ENCODE results near the gene SAA4. TPM values are rescaled to one million over a fixed set of nuclear protein-coding genes. Genes with fewer than 3 reads are reported as not detected.
"Not testable (repeated sequence)": the region's sequence is repeated elsewhere in the genome, so short reads cannot be mapped to it uniquely, and the experiment has no call there.

Gene SAA4
- total RNA-seq, 2 donors from 2014 or later: not detected

DNA sequence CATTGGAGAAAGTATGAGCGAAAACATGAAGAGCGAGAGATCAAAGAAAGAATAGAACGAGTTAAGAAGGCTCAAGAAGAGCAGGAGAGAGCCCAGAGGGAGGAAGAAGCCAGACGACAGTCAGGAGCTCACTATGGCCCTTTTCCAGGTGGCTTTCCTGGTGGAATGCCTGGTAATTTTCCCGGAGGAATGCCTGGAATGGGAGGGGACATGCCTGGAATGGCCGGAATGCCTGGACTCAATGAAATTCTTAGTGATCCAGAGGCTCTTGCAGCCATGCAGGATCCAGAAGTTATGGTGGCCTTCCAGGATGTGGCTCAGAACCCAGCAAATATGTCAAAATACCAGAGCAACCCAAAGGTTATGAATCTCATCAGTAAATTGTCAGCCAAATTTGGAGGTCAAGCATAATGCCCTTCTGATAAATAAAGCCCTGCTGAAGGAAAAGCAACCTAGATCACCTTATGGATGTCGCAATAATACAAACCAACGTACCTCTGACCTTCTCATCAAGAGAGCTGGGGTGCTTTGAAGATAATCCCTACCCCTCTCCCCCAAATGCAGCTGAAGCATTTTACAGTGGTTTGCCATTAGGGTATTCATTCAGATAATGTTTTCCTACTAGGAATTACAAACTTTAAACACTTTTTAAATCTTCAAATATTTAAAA lies 26.2 kb upstream of the SAA4 start:
- not testable (repeated sequence) for H3K4me3 Mint-ChIP-seq; DNase-seq; H3K27ac Mint-ChIP-seq; ATAC-seq (replicated peaks in 1 of 2); H3K36me3 Mint-ChIP-seq (ENCODE audit: insufficient read depth in 2 of 2); H3K4me1 Mint-ChIP-seq (ENCODE audit: low read depth); H3K27me3 Mint-ChIP-seq (ENCODE audit: low read depth); H3K9me3 Mint-ChIP-seq

DNA sequence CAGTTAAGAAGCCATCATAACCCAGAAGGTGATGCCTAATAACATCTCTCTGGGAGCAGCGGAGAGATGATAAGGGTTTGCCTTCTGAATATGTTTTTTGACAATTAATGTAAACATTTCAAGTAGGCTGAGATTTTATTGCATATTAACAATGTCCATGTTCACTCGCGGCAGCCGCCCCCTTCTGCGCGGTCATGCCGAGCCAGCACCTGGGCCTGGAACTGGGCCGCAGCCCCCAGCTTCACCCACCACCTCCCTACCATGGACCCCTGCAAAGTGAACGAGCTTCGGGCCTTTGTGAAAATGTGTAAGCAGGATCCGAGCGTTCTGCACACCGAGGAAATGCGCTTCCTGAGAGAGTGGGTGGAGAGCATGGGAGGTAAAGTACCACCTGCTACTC lies 25.1 kb upstream of the SAA4 start:
- Mint-ChIP-seq H3K27me3 (ENCODE audit: low read depth) (peaks cover 9% of the 10 kb centered on the region), H3K27ac (no peak overlapping the region), H3K9me3 (no peaks in the 10 kb centered on the region), H3K36me3 (ENCODE audit: insufficient read depth in 2 of 2) (no peaks in the 10 kb centered on the region), H3K4me1 (ENCODE audit: low read depth) (no peaks in the 10 kb centered on the region), H3K4me3 (no peak overlapping the region)
- ATAC-seq (replicated peaks in 1 of 2): no peak
- no peak for DNase-seq

DNA sequence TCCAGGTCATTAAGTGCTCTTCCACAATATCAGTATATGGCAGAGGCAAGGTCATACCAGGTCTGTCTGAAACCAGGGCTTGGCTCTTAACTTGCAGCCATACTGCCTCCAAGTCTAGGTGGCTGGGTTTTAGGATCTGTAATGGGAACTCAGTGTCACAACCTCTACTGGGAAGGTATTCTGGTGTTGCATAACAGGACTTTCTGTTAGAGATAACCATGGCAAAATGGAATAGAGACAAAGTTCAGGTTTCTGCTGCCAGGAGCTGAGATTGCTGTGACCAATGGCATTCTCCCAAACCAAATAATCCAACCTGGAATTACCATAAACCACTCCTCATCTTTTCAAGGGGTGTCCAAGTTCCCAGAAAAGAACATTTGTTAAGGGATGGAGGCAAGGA lies 22.7 kb upstream of the SAA4 start:
- no peaks in the 10 kb centered on the region for H3K36me3 Mint-ChIP-seq (ENCODE audit: insufficient read depth in 2 of 2)
- no peak for ATAC-seq (replicated peaks in 1 of 2)

DNA sequence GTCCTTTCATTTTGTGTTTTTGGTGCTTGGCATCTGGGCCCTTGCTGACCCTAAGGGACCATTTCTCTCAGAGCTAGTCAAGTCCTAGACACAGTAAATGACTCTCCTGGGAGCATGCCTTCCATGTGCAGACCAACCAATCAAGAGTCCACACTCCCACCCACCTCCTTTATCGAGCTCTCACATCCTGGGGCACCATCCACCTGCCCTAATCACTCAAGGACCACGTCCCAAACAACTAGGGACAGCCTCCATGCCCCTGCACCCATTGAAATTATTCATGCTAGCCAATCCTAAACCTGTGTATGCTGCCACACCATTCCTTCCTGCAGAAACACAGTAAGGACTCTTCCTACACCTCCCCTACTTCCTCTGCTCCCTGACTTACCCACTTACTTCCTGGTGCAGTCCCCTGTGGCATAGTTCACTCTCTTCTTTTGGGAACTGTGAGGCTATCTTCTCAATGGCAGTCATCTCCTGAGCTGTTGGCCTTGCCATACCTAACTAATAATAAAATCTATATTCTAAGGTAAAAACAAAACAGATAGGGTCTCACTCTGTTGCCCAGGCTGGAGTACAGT lies 18.3 kb upstream of the SAA4 start:
- Mint-ChIP-seq H3K36me3 (ENCODE audit: insufficient read depth in 2 of 2) (no peaks in the 10 kb centered on the region), H3K4me1 (ENCODE audit: low read depth) (no peaks in the 10 kb centered on the region), H3K4me3 (peak overlapping the region in 1 of 2 donors; percentile 47), H3K27ac (no peak overlapping the region), H3K27me3 (ENCODE audit: low read depth) (peaks cover 8% of the 10 kb centered on the region), H3K9me3 (no peaks in the 10 kb centered on the region)
- DNase-seq (no peak), ATAC-seq (replicated peaks in 1 of 2) (no peak)

More for the DNA sequence above, 22.7 kb upstream of the SAA4 start:
- no peaks in the 10 kb centered on the region for H3K9me3 Mint-ChIP-seq
- H3K27me3 Mint-ChIP-seq (ENCODE audit: low read depth): peaks cover 10% of the 10 kb centered on the region
- DNase-seq: no peak
- no peaks in the 10 kb centered on the region for H3K4me1 Mint-ChIP-seq (ENCODE audit: low read depth)
- no peak overlapping the region for H3K27ac Mint-ChIP-seq
- H3K4me3 Mint-ChIP-seq: no peak overlapping the region

DNA sequence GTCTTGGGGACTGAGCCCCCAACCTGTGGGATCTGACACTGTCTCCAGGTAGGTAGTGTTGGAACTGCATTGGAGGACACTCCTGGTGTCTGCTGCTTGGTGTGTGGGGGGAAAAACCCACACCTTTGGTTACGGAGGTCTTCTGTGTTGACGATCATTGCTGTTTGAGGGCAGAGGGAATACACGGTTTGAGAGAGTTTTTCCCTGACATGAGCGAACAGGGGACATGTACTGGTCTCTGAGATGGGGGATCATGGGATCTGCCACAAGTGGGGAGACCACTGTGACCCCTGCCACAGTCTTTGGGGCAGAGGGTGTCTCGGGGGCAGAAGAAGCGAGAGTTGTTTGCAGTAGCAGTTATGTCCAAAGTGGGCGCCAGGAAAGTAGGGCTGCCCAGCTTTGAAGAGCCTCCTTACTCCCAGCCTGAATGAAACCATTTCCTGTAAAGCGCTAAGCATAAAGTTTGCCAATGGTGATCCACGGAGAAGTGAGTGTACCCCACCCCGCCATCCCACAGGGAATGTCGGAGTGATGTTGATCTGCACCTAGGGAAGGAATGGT lies 17.3 kb upstream of the SAA4 start:
- ATAC-seq (replicated peaks in 1 of 2) (no peak), DNase-seq (no peak)
- H3K36me3 Mint-ChIP-seq (ENCODE audit: insufficient read depth in 2 of 2): no peaks in the 10 kb centered on the region
- H3K4me3 Mint-ChIP-seq: no peak overlapping the region
- no peak overlapping the region for H3K27ac Mint-ChIP-seq
- H3K4me1 Mint-ChIP-seq (ENCODE audit: low read depth): no peaks in the 10 kb centered on the region
- H3K9me3 Mint-ChIP-seq: no peaks in the 10 kb centered on the region
- H3K27me3 Mint-ChIP-seq (ENCODE audit: low read depth): peaks cover 8% of the 10 kb centered on the region

DNA sequence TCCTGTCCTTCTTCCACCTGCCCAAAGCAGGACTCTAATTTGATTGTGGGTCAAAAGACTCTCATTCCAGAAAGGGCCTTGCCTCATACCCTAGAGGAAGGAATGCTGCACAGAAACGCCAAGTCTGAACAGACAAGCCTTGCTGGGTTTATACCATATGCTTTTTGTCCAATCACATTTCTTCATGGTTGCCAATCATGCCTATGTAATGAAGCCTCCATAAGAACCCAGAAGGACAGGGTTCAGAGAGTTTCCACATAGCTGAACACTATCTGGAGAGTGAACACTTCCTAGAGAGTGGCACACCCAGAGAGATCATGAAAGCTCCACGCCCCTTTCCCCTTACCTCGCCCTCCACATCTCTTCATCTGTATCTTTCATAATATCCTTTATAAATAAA lies 16.6 kb upstream of the SAA4 start:
- no peak overlapping the region for H3K4me3 Mint-ChIP-seq
- DNase-seq: no peak
- H3K27me3 Mint-ChIP-seq (ENCODE audit: low read depth): peaks cover 8% of the 10 kb centered on the region
- no peaks in the 10 kb centered on the region for H3K4me1 Mint-ChIP-seq (ENCODE audit: low read depth)
- no peak for ATAC-seq (replicated peaks in 1 of 2)
- no peaks in the 10 kb centered on the region for H3K36me3 Mint-ChIP-seq (ENCODE audit: insufficient read depth in 2 of 2)
- H3K27ac Mint-ChIP-seq: no peak overlapping the region
- no peaks in the 10 kb centered on the region for H3K9me3 Mint-ChIP-seq

DNA sequence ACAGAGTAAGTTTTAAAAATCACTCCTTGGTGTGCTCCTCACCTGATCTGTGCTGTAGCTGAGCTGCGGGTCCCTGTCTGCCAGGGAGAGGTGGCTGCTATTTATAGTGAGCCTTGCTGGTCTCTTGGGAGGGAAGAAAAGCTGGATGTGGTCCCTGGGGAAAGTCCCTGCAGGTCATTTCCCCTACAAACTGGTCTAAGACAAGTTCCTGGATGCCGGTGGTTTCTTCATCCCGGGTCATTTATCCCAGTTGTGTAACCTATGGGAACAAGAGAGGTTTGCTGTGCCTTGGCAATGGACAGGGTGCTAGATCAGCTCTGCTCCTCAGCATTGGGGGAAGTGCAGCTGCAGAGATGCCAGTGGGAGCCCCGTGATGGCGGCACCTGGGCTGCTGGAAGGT lies 12.0 kb upstream of the SAA4 start, which contains the start of gene SAA2:
Gene SAA2, minus strand, starts transcription at position 108 of the 400 bp plus-strand sequence. CDS start 657 bp downstream, outside the sequence.
- no peak within 1 kb of the TSS for H3K27ac Mint-ChIP-seq

DNA sequence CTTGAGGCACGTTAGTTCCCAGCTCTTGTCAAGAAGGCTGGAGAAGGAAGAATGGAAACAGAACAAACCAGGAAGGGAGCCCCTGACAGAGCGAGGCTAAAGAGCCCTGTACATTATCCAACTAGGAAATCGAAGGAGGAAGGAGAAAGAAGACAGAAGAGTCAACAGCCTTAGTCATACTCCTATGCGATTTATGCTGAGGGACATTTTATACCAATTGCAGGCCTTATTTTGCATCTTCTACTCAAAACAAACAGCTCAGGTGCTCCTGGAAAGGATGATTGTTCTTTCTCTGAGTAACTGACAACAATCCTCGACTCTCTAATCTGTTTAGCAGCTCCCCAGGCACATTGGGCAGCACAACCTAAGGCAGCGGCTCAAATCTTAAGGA lies 10.6 kb upstream of the SAA4 start:
- H3K36me3 Mint-ChIP-seq (ENCODE audit: insufficient read depth in 2 of 2); H3K9me3 Mint-ChIP-seq; DNase-seq; H3K27me3 Mint-ChIP-seq (ENCODE audit: low read depth): not testable (repeated sequence)
- H3K27ac Mint-ChIP-seq: peak overlapping the region; percentile 87
- H3K4me1 Mint-ChIP-seq (ENCODE audit: low read depth): peaks cover 25% of the 10 kb centered on the region
- H3K4me3 Mint-ChIP-seq: peak overlapping the region; percentile 79 to 91
- peak; percentile 42 to 46 for ATAC-seq (replicated peaks in 1 of 2)

More for the DNA sequence above, 12.0 kb upstream of the SAA4 start, which contains the start of gene SAA2:
- Mint-ChIP-seq H3K27me3 (ENCODE audit: low read depth) (peaks cover 5% of the 10 kb centered on the region), H3K4me1 (ENCODE audit: low read depth) (peaks cover 25% of the 10 kb centered on the region), H3K9me3 (no peaks in the 10 kb centered on the region), H3K4me3 (no peak within 1 kb of the TSS), H3K36me3 (ENCODE audit: insufficient read depth in 2 of 2) (no peaks in the 10 kb centered on the region)
- ATAC-seq (replicated peaks in 1 of 2) (no peak), DNase-seq (no peak)

DNA sequence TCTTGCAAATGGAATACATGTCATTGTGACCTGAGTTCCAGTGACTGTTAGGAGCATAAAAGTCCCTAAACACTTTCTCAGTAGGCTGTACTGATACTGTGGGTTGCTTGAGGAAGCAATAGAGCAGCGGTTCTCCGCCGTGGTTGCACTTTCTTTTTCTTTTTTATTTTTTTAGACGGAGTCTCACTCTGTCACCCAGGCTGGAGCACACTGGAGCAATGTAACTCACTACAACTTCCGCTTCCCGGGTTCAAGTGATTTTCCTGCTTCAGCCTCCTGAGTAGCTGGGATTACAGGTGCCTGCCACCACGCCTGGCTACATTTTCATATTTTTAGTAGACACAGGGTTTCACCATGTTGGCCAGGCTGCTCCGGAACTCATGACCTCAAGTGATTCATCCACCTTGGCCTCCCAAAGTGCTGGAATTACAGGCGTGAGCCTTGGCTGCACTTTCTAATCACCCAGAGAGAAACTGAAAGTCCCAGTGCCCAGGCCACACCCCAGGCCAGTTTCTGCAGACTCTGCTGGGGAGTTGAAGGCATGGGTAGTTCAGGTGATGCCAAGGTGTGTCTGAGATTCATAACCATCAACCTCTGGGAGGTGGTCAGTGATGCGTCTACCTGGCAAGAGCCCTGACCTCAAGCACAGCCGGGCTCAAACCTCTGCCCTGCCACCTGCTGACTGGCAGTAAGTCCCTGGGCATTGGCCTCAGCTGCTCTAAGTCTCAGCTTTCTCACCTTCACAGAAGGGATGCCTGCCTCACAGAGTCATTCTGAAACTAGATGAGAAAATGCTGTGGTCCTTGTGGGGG lies 10.0 kb upstream of the SAA4 start:
- Mint-ChIP-seq H3K4me1 (ENCODE audit: low read depth) (peaks cover 25% of the 10 kb centered on the region), H3K27ac (peak overlapping the region; percentile 87), H3K4me3 (peak overlapping the region; percentile 79 to 91)
- H3K27me3 Mint-ChIP-seq (ENCODE audit: low read depth); H3K36me3 Mint-ChIP-seq (ENCODE audit: insufficient read depth in 2 of 2); H3K9me3 Mint-ChIP-seq: not testable (repeated sequence)
- peak; percentile 33 to 59 for DNase-seq
- peak; percentile 82 to 84 for ATAC-seq (replicated peaks in 1 of 2)

DNA sequence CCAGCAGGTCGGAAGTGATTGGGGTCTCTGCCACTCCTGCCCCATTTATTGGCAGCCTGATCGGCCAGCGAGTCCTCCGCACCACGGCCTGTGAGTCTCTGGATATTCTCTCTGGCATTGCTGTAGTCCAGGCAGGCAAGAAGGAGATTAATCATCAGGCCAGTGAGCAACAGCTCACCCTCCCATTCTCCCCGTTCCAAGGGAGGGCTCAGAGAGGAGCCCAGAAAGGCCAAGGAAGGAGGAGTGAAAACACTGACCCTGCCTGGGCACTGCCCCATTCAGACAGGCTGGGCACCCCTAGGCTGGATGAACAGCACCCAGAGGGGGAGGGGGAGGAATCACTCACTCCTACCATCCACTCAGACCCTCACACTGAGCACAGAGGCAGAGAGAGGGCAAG lies 8.8 kb upstream of the SAA4 start:
- no peak for ATAC-seq (replicated peaks in 1 of 2)
- Mint-ChIP-seq H3K27me3 (ENCODE audit: low read depth) (peaks cover 9% of the 10 kb centered on the region), H3K9me3 (no peaks in the 10 kb centered on the region), H3K36me3 (ENCODE audit: insufficient read depth in 2 of 2) (no peaks in the 10 kb centered on the region), H3K4me3 (no peak overlapping the region), H3K27ac (no peak overlapping the region), H3K4me1 (ENCODE audit: low read depth) (peaks cover 25% of the 10 kb centered on the region)
- DNase-seq: no peak

DNA sequence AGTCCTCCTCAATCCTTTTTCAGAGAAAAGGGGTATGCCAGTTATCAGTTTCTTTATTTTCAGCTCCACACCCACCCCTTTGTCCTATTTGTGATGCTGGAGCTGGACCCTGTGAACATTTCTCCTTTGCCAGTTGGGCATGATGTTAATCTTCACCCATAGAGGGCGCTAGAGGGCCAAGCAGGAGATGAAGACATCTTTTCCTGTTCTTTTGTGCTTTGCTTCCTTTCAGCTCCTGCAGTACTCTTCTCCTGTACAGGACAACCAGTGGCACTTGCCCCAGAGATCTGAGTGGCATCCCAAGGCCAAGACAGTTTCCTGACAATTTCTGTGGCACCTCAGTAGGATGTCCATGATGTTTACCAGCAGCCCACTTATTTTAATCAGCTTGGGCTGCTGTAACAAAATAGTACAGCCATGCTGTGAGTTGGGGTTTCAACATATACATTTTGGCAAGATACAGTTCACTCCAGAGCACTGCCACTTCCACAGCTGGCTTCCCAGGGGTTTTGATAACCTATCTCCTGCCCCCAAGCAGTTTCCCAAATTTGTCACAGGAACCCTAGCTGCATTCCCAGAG lies 7.3 kb upstream of the SAA4 start:
- Mint-ChIP-seq H3K9me3 (no peaks in the 10 kb centered on the region), H3K27ac (no peak overlapping the region), H3K36me3 (ENCODE audit: insufficient read depth in 2 of 2) (no peaks in the 10 kb centered on the region), H3K4me3 (no peak overlapping the region), H3K27me3 (ENCODE audit: low read depth) (peaks cover 22% of the 10 kb centered on the region), H3K4me1 (ENCODE audit: low read depth) (peaks cover 25% of the 10 kb centered on the region)
- no peak for ATAC-seq (replicated peaks in 1 of 2)
- peak; percentile 66 to 79 for DNase-seq

DNA sequence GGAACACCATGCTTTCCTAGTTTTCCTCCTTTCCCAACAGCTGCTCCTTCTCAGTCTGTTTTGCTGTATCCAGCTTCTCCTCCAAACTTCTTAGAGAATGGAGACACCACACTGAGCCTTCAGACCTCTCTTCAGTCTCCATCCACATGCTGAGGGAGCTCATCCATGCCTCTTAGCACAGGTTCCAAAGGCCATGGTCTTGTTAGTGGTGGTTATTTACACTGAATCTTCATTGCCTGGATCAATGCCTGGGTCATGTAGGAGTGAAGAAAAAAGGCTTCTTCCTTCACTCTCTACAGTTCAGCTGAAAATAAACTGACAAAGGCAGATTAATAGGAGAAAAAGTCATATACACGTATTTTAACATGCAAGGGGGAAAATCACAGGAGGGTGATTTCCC lies 3.1 kb upstream of the SAA4 start:
- H3K4me1 Mint-ChIP-seq (ENCODE audit: low read depth): peaks cover 10% of the 10 kb centered on the region
- no peak overlapping the region for H3K4me3 Mint-ChIP-seq
- no peaks in the 10 kb centered on the region for H3K9me3 Mint-ChIP-seq
- H3K27ac Mint-ChIP-seq: no peak overlapping the region
- H3K27me3 Mint-ChIP-seq (ENCODE audit: low read depth): peaks cover 50% of the 10 kb centered on the region
- no peak for DNase-seq
- no peaks in the 10 kb centered on the region for H3K36me3 Mint-ChIP-seq (ENCODE audit: insufficient read depth in 2 of 2)
- ATAC-seq (replicated peaks in 1 of 2): no peak

All from activated T-cell treated with anti-CD3 and anti-CD28 coated beads, Interleukin-2, amount 50 U/mL, for 72 hours (primary cell).